ENCODE results near the gene PRKRA. TPM values are rescaled to one million over a fixed set of nuclear protein-coding genes. Genes with fewer than 3 reads are reported as not detected.

The PRKRA gene
- total and polyA plus RNA-seq, 4 donors = 8.3 to 28.1 (median 13.4) TPM

DNA sequence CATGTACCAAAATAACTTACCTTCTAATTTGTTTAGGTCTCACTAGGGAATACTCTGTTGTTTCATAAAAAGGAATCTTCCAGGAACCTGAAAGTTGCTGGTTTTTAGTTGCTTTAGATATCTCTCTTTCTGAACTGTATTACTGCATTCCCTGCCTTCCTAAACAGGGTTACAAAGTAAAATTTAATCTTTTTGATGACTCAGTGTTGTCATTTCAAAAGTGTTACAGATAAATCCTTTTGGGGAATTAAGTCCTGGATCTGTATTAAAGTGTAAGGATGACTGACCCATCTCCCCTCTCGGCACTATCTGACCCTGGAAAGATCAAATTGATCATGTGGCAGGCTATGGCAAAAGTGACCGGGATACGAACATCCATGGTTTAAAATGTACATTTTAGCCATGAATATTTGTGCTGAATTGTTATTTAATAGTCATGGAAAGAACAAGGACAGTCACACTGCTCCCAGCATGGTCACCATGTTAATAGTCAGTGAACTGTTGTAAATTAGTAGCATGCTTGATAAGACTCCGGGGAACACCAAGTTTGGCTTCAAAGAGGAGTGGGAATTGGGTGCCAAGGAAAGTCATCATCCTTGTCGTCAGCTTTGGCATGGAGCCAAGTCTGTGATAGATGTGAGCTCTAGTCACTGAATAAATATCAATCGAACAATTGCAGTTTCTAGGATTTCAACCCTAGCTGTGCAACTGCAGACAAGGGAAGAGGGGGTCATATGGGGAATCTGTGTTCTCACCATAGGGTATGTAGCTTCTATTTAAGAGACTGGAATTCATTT, 33.5 kb upstream of the PRKRA start (continued):
- TF ChIP-seq CTCF (IDR thresholded peaks at IDR 0.05; ENCODE audit: low read depth, low read length, missing input control) = no peak
- TF ChIP-seq, protein P1, sequence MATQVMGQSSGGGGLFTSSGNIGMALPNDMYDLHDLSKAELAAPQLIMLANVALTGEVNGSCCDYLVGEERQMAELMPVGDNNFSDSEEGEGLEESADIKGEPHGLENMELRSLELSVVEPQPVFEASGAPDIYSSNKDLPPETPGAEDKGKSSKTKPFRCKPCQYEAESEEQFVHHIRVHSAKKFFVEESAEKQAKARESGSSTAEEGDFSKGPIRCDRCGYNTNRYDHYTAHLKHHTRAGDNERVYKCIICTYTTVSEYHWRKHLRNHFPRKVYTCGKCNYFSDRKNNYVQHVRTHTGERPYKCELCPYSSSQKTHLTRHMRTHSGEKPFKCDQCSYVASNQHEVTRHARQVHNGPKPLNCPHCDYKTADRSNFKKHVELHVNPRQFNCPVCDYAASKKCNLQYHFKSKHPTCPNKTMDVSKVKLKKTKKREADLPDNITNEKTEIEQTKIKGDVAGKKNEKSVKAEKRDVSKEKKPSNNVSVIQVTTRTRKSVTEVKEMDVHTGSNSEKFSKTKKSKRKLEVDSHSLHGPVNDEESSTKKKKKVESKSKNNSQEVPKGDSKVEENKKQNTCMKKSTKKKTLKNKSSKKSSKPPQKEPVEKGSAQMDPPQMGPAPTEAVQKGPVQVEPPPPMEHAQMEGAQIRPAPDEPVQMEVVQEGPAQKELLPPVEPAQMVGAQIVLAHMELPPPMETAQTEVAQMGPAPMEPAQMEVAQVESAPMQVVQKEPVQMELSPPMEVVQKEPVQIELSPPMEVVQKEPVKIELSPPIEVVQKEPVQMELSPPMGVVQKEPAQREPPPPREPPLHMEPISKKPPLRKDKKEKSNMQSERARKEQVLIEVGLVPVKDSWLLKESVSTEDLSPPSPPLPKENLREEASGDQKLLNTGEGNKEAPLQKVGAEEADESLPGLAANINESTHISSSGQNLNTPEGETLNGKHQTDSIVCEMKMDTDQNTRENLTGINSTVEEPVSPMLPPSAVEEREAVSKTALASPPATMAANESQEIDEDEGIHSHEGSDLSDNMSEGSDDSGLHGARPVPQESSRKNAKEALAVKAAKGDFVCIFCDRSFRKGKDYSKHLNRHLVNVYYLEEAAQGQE (IDR thresholded peaks at IDR 0.05) = no peak

DNA sequence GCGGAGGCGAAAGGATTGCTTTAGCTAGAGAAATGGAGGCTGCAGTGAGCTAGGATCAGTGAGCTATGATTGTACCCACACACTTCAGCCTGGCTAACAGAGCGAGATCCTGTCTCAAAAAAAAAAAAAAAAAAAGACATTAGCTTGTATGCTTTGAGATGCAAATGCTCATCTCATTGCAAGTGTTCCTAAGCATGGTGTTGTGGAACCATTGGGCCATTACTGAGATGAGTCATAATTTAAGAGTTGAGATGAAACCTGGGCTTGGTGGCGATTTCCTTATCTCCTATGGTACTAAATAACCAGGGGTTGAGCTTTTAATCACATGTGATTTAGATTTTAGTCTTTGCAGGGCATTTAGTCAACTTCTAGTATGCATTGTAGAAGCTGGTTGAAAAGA, 31.5 kb upstream of the PRKRA start:
- H3K36me3 ChIP-seq (ENCODE audit: control insufficient read depth in 4 of 4, insufficient read depth in 3 of 4, low read depth in 1 of 4, low read length in 3 of 4) = peaks cover 0 to 3% (median under 1%) of the 10 kb centered on the region in 4 donors
- H3K9ac ChIP-seq (ENCODE audit: low read depth in 1 of 2, low read length in 2 of 2) = no peak overlapping the region
- no peaks in the 10 kb centered on the region for H3K9me3 ChIP-seq (ENCODE audit: control insufficient read depth in 4 of 4, low read length in 3 of 4)
- no peak for TF ChIP-seq TAF1 (conservative IDR thresholded peaks at IDR 0.05)
- TF ChIP-seq MAX (IDR thresholded peaks at IDR 0.05) = no peak
- TF ChIP-seq RXRA (IDR thresholded peaks at IDR 0.05) = no peak
- TF ChIP-seq HNF4A (conservative IDR thresholded peaks at IDR 0.05) = no peak
- TF ChIP-seq HNF4G (IDR thresholded peaks at IDR 0.05) = no peak
- no peak for TF ChIP-seq YY1 (IDR thresholded peaks at IDR 0.05)
- TF ChIP-seq ATF3 (IDR thresholded peaks at IDR 0.05) = no peak
- TF ChIP-seq CTCF (IDR thresholded peaks at IDR 0.05; ENCODE audit: low read depth, low read length, missing input control) = no peak
- TF ChIP-seq NR2F2 (IDR thresholded peaks at IDR 0.05) = no peak
- no peak overlapping the region for H3K27ac ChIP-seq (ENCODE audit: low read depth in 1 of 2, low read length in 2 of 2)
- no peak overlapping the region for H3K4me3 ChIP-seq (ENCODE audit: low read depth in 1 of 3, low read length in 3 of 3)
- WGBS = 93% methylated on average over 4 of the region's 4 CpGs
- DNase-seq (ENCODE audit: low spot score) = no peak
- H3K4me1 ChIP-seq (ENCODE audit: control insufficient read depth in 4 of 4, insufficient read depth in 4 of 4, low read length in 3 of 4) = peaks cover 9 to 51% (median 31%) of the 10 kb centered on the region in 4 donors
- no peaks in the 10 kb centered on the region for H3K27me3 ChIP-seq (ENCODE audit: control insufficient read depth in 4 of 4, insufficient read depth in 4 of 4, low read length in 3 of 4)
